Activated CD4-positive, alpha-beta T cell treated with anti-CD3 and anti-CD28 coated beads, Interleukin-2, amount 10 ng/mL, durations not matched to agents 7 days and 5 days (primary cell): ENCODE measurements around the gene RYR1. TPM values are rescaled to one million over a fixed set of nuclear protein-coding genes. Genes with fewer than 3 reads are reported as not detected.
"Not testable (repeated sequence)": the region's sequence is repeated elsewhere in the genome, so short reads cannot be mapped to it uniquely, and the experiment has no call there.

Experiments used
- CTCF ChIA-PET: fragments of 350-600 bp; sonication (Branson Sonifier 250); formaldehyde crosslinking; loops from one replicate; lab custom pipeline; 2021; ENCODE audit warnings: antibody characterized with exemption; lab: Charles Lee
- POLR2A ChIA-PET: fragments of 350-600 bp; sonication (Branson Sonifier 250); formaldehyde crosslinking; loops from one replicate; lab custom pipeline; 2021; ENCODE audit warnings: antibody characterized with exemption; lab: Charles Lee
- DNase-seq: peaks from one replicate; pipeline ENCODE4 v3.0.0-alpha.2; 2020
- H3K27ac Mint-ChIP-seq: one replicate; pipeline ENCODE4 v1.8.0; 2021; ENCODE audit warnings: mild to moderate bottlenecking, moderate library complexity, mixed read lengths
- H3K27me3 Mint-ChIP-seq: one replicate; pipeline ENCODE4 v1.8.0; 2021; ENCODE audit warnings: mixed read lengths
- H3K36me3 Mint-ChIP-seq: one replicate; pipeline ENCODE4 v1.8.0; 2021; ENCODE audit warnings: low read depth, mixed read lengths
- H3K4me1 Mint-ChIP-seq: one replicate; pipeline ENCODE4 v1.8.0; 2021; ENCODE audit warnings: mixed read lengths
- H3K4me3 Mint-ChIP-seq: one replicate; pipeline ENCODE4 v1.8.0; 2021; ENCODE audit warnings: mild to moderate bottlenecking, moderate library complexity, mixed read lengths
- H3K9me3 Mint-ChIP-seq: one replicate; pipeline ENCODE4 v1.8.0; 2021; ENCODE audit warnings: mixed read lengths
- total RNA-seq, 2 experiments: library from RNA; stranded (reverse); gene quantifications; one replicate each; pipeline ENCODE4 v1.2.3, GENCODE V29; 2021

RYR1 gene
- total RNA-seq, 2 experiments from 2014 or later: 0.79 to 1.0 TPM

GRCh38 chr19:38616265-38616664 lies 182.8 kb downstream of the RYR1 start:
- ChIA-PET POLR2A (no interaction called here), CTCF (interaction anchor here (0.6 to 1.3 kb wide), 5 partner anchors 13 to 314 kb away, joined by 3 to 4 read pairs (median 3); partner anchors contain the start of genes MRPS12 and SARS2)
- Mint-ChIP-seq H3K9me3 (no peaks in the 10 kb centered on the region), H3K27ac (peak overlapping the region; percentile 92), H3K36me3 (peaks cover 43% of the 10 kb centered on the region), H3K27me3 (no peaks in the 10 kb centered on the region), H3K4me3 (peak overlapping the region; percentile 92), H3K4me1 (peaks cover 59% of the 10 kb centered on the region)
- no peak for DNase-seq

DNA sequence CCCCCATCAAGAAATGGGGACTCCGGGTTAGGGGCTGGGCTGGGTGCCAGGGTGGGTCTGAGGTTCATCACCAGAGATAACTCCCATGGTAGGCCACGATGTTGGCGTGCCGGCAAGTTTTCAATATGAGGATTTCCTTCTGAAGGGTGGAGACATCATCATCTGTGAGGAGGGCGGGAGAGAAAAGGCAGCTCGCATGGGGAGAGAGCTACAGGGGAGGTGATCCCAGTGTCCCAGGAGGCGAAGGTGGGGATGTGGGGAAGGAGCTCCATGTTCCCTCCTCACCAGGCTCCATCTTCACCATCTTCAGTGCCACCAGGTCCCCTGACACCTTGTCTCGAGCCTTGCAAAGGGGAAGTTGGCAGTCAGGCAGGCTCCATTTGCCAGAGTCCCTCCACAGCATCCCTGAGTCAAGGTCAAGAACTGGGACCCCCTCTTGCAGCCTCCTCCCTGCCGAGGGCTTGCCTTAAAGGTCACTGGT lies 183.8 kb downstream of the RYR1 start:
- H3K9me3 Mint-ChIP-seq: no peaks in the 10 kb centered on the region
- DNase-seq: peak; percentile 22
- no peaks in the 10 kb centered on the region for H3K27me3 Mint-ChIP-seq
- CTCF ChIA-PET: interaction anchor here (1.2 to 3.9 kb wide), 5 partner anchors 17 to 313 kb away, joined by 3 to 22 read pairs (median 7); partner anchors contain the start of genes MRPS12 and SARS2
- POLR2A ChIA-PET: no interaction called here
- peaks cover 60% of the 10 kb centered on the region for H3K4me1 Mint-ChIP-seq
- peak overlapping the region; percentile 92 for H3K27ac Mint-ChIP-seq
- peak overlapping the region; percentile 92 for H3K4me3 Mint-ChIP-seq
- peaks cover 49% of the 10 kb centered on the region for H3K36me3 Mint-ChIP-seq

- DNase-seq: peak; percentile 79
- H3K9me3 Mint-ChIP-seq: no peaks in the 10 kb centered on the region
- ChIA-PET CTCF (interaction anchor here (0.8 to 3.9 kb wide), 13 partner anchors 11 to 313 kb away, joined by 3 to 22 read pairs (median 4); partner anchors contain the start of genes FAM98C, MRPS12 and SARS2), POLR2A (interaction anchor here (0.6 to 1.2 kb wide), 6 partner anchors 17 to 106 kb away, joined by 3 read pairs; no protein-coding TSS in a partner anchor)
- no peaks in the 10 kb centered on the region for H3K27me3 Mint-ChIP-seq
- peak within 1 kb of the TSS; percentile 92 for H3K4me3 Mint-ChIP-seq
- peak within 1 kb of the TSS; percentile 92 for H3K27ac Mint-ChIP-seq
- peaks cover 56% of the 10 kb centered on the region for H3K4me1 Mint-ChIP-seq
- H3K36me3 Mint-ChIP-seq: peaks cover 48% of the 10 kb centered on the region
Measured at GRCh38 chr19:38617764-38618589, 184.5 kb downstream of the RYR1 start, which contains the start of gene MAP4K1. MAP4K1 (minus strand) TSS chr19:38617953; CDS start chr19:38617895, 58 bp downstream.

- peak; percentile 98 for DNase-seq
- CTCF ChIA-PET: interaction anchor here (0.7 to 3.9 kb wide), 14 partner anchors 11 to 312 kb away, joined by 3 to 22 read pairs (median 4); partner anchors contain the start of genes FAM98C, MRPS12 and SARS2
- peak within 1 kb of the TSS; percentile 92 for H3K4me3 Mint-ChIP-seq
- H3K27me3 Mint-ChIP-seq: no peaks in the 10 kb centered on the region
- peaks cover 50% of the 10 kb centered on the region for H3K4me1 Mint-ChIP-seq
- H3K36me3 Mint-ChIP-seq: peaks cover 46% of the 10 kb centered on the region
- H3K9me3 Mint-ChIP-seq: no peaks in the 10 kb centered on the region
- peak within 1 kb of the TSS; percentile 92 for H3K27ac Mint-ChIP-seq
- POLR2A ChIA-PET: interaction anchor here (0.5 to 1.2 kb wide), 9 partner anchors 10 to 216 kb away, joined by 3 read pairs; partner anchors contain the start of gene FAM98C
Measured at GRCh38 chr19:38618590-38619360, 185.3 kb downstream of the RYR1 start, which contains the start of gene EIF3K. EIF3K (plus strand) TSS chr19:38619188; CDS start chr19:38619269, 81 bp downstream.

GRCh38 chr19:38619361-38620174 lies 186.1 kb downstream of the RYR1 start:
- peak overlapping the region; percentile 92 for H3K4me3 Mint-ChIP-seq
- peaks cover 48% of the 10 kb centered on the region for H3K36me3 Mint-ChIP-seq
- peaks cover 46% of the 10 kb centered on the region for H3K4me1 Mint-ChIP-seq
- ChIA-PET CTCF (interaction anchor here (0.7 to 3.9 kb wide), 11 partner anchors 15 to 311 kb away, joined by 3 to 22 read pairs (median 4); partner anchors contain the start of genes FAM98C, MRPS12 and SARS2), POLR2A (interaction anchor here (0.5 to 0.9 kb wide), 4 partner anchors 9 to 217 kb away, joined by 3 read pairs; partner anchors contain the start of gene FAM98C)
- DNase-seq: no peak
- peak overlapping the region; percentile 92 for H3K27ac Mint-ChIP-seq
- H3K9me3 Mint-ChIP-seq: no peaks in the 10 kb centered on the region
- H3K27me3 Mint-ChIP-seq: no peaks in the 10 kb centered on the region

DNA sequence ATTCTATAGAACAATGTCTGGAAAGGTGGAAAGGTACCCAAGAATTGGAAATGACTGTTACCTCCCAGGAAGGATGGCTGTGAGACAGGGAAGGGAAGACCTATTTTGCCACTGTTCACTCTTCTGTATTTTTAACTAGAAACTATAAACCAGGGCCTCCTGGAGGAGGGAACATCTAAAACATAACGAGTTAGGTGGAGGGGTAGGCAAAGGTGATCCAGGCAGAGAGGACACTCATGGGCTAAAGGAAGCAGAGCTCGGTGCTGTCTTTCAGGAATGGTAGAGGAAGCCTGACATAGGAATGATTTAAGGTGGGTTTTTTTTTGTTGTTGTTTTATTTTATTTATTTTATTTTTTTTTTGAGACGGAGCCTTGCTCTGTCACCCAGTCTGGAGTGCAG lies 191.3 kb downstream of the RYR1 start:
- Mint-ChIP-seq H3K36me3 (peaks cover 55% of the 10 kb centered on the region), H3K9me3 (no peaks in the 10 kb centered on the region), H3K27me3 (no peaks in the 10 kb centered on the region), H3K4me1 (peaks cover 9% of the 10 kb centered on the region), H3K4me3 (no peak overlapping the region), H3K27ac (no peak overlapping the region)
- CTCF ChIA-PET: interaction anchor here (1.0 to 1.8 kb wide), 2 partner anchors 10 to 12 kb away, joined by 5 read pairs; no protein-coding TSS in a partner anchor
- no peak for DNase-seq
- POLR2A ChIA-PET: no interaction called here

GRCh38 chr19:38626401-38626800 lies 192.9 kb downstream of the RYR1 start:
- ChIA-PET CTCF (interaction anchor here (1.8 kb wide), 1 partner anchor 10 kb away, joined by 5 read pairs; no protein-coding TSS in a partner anchor), POLR2A (no interaction called here)
- H3K27ac Mint-ChIP-seq: no peak overlapping the region
- no peak for DNase-seq
- peaks cover 1% of the 10 kb centered on the region for H3K4me1 Mint-ChIP-seq
- peaks cover 51% of the 10 kb centered on the region for H3K36me3 Mint-ChIP-seq
- H3K9me3 Mint-ChIP-seq: no peaks in the 10 kb centered on the region
- no peak overlapping the region for H3K4me3 Mint-ChIP-seq
- no peaks in the 10 kb centered on the region for H3K27me3 Mint-ChIP-seq

- H3K36me3 Mint-ChIP-seq: peaks cover 47% of the 10 kb centered on the region
- H3K27me3 Mint-ChIP-seq: no peaks in the 10 kb centered on the region
- POLR2A ChIA-PET: interaction anchor here (0.5 to 0.7 kb wide), 2 partner anchors 11 to 12 kb away, joined by 3 read pairs; partner anchors contain the start of gene EIF3K
- DNase-seq: no peak
- no peak overlapping the region for H3K4me3 Mint-ChIP-seq
- H3K27ac Mint-ChIP-seq: peak overlapping the region; percentile 46
- H3K4me1 Mint-ChIP-seq: peaks cover 5% of the 10 kb centered on the region
- no peaks in the 10 kb centered on the region for H3K9me3 Mint-ChIP-seq
- CTCF ChIA-PET: interaction anchor here (0.7 to 1.1 kb wide), 2 partner anchors 14 to 222 kb away, joined by 3 to 4 read pairs; no protein-coding TSS in a partner anchor
Measured at GRCh38 chr19:38629568-38629967, 196.1 kb downstream of the RYR1 start.

DNA sequence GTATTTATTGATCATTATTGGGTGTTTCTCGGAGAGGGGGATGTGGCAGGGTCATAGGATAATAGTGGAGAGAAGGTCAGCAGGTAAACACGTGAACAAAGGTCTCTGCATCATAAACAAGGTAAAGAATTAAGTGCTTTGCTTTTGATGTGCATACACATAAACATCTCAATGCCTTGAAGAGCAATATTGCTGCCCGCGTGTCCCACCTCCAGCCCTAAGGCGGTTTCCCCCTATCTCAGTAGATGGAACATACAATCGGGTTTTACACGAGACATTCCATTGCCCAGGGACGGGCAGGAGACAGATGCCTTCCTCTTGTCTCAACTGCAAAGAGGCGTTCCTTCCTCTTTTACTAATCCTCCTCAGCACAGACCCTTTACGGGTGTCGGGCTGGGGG lies 197.8 kb downstream of the RYR1 start:
- POLR2A ChIA-PET, CTCF ChIA-PET: not testable (repeated sequence)

DNA sequence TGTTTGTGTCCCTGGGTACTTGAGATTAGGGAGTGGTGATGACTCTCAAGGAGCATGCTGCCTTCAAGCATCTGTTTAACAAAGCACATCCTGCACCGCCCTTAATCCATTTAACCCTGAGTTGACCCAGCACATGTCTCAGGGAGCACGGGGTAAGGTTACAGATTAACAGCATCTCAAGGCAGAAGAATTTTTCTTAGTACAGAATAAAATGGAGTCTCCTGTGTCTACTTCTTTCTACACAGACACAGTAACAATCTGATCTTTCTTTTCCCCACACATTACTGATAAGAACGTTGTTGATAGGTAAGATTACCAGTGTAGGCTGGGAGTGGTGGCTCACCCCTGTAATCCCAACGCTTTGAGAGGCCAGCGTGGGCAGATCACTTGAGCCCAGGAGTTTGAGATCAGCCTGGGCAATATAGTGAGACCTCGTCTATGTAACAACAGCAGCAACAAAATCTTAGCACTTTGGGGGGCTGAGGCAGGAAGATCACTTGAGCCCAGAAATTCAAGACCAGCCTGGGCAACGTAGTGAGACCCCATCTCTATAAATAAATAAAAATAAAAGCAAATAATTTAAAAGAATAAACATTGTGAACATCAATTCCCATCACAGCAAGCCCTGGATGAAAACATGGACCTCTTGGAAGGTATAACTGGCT lies 198.5 kb downstream of the RYR1 start:
- H3K27ac Mint-ChIP-seq, H3K9me3 Mint-ChIP-seq, H3K27me3 Mint-ChIP-seq, CTCF ChIA-PET, H3K4me3 Mint-ChIP-seq, DNase-seq, POLR2A ChIA-PET: not testable (repeated sequence)
- peaks cover 29% of the 10 kb centered on the region for H3K4me1 Mint-ChIP-seq
- H3K36me3 Mint-ChIP-seq: peaks cover 43% of the 10 kb centered on the region

More for the DNA sequence above, 197.8 kb downstream of the RYR1 start:
- peaks cover 22% of the 10 kb centered on the region for H3K4me1 Mint-ChIP-seq
- H3K4me3 Mint-ChIP-seq, H3K27me3 Mint-ChIP-seq, DNase-seq, H3K9me3 Mint-ChIP-seq, H3K27ac Mint-ChIP-seq: not testable (repeated sequence)
- H3K36me3 Mint-ChIP-seq: peaks cover 44% of the 10 kb centered on the region
